Measurements from ENCODE around the gene MALSU1. TPM values are rescaled to one million over a fixed set of nuclear protein-coding genes. Genes with fewer than 3 reads are reported as not detected.

The MALSU1 gene
- total RNA-seq, 1 experiment from 2014 or later: 95.5 TPM

DNA sequence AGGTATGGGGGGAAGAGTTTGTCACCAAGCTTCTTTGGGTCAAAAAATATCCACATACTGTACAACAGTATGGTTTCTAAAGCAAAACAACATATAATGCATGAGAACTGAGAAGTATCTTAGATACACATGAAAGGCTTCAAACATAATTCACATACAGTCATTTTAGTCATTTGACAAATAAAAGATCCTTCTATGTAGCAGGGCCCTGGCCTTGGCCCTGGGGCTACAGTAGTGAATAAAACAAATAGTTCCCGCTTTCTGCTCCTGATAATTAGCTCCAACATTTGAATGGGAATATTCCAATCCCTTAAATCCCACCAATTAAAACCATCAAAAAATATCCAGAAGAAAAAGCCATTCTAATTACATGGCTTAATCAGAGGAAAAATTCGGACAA lies 51.3 kb downstream of the MALSU1 start:
- Histone ChIP-seq H3K4me1 (no peaks in the 10 kb centered on the region), H3K9me3 (no peaks in the 10 kb centered on the region), H3K27me3 (replicated peaks; ENCODE audit: control insufficient read depth, insufficient read depth, low read length) (no peaks in the 10 kb centered on the region), H3K4me3 (ENCODE audit: low read depth, low read length) (no peak overlapping the region), H3K36me3 (ENCODE audit: control insufficient read depth, insufficient read depth, low read length) (no peaks in the 10 kb centered on the region; the same call in 1 of the 2 replicates)
- Mint-ChIP-seq H3K27ac (ENCODE audit: unreplicated experiment) (no peak overlapping the region), H3K9me3 (ENCODE audit: unreplicated experiment) (no peaks in the 10 kb centered on the region), H3K4me1 (ENCODE audit: low read depth, unreplicated experiment) (peaks cover 13% of the 10 kb centered on the region), H3K36me3 (ENCODE audit: insufficient read depth, unreplicated experiment) (peaks cover 82% of the 10 kb centered on the region), H3K4me3 (ENCODE audit: unreplicated experiment) (no peak overlapping the region), H3K27me3 (ENCODE audit: insufficient read depth, unreplicated experiment) (no peaks in the 10 kb centered on the region)
- no TSS peak for BruUV-seq (replicated peaks)
- TF ChIP-seq CTCF (IDR thresholded peaks at IDR 0.05; ENCODE audit: insufficient read depth in 1 of 2, low read depth in 1 of 2, low read length in 1 of 2, severe bottlenecking in 1 of 2, unreplicated experiment in 1 of 2): no peak
- CTCF ChIA-PET: no interaction called here
- no peak for DNase-seq
- intact Hi-C loops (cut with micrococcal nuclease; ENCODE audit: unreplicated experiment): no loop called here
- POLR2A ChIA-PET: no interaction called here

DNA sequence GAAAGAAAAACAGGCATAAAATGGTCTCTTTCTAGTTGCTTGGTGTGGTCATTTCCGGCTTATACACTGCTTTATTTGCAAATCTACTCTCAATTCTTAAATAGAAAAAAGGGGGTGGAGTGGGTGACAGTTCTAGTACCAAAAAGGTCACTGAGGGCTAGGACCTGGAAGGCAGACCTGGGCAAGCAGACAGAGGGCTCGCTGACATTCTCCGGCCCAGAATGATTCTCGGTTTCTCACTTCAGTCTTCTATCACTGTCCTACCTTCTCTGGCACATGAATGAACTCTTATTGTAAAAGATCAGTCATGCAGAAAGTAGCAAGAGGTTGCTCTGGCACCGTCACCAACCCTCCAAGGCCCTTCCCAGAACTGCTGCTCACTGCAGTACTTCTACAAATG lies 54.0 kb downstream of the MALSU1 start:
- no peak overlapping the region for H3K4me3 Mint-ChIP-seq (ENCODE audit: unreplicated experiment)
- Histone ChIP-seq H3K9me3 (no peaks in the 10 kb centered on the region), H3K36me3 (ENCODE audit: control insufficient read depth, insufficient read depth, low read length) (no peaks in the 10 kb centered on the region), H3K27me3 (replicated peaks; ENCODE audit: control insufficient read depth, insufficient read depth, low read length) (no peaks in the 10 kb centered on the region), H3K4me3 (ENCODE audit: low read depth, low read length) (no peak overlapping the region), H3K4me1 (peaks cover 9% of the 10 kb centered on the region)
- no peak overlapping the region for H3K27ac Mint-ChIP-seq (ENCODE audit: unreplicated experiment)
- no TSS peak for BruUV-seq (replicated peaks)
- H3K4me1 Mint-ChIP-seq (ENCODE audit: low read depth, unreplicated experiment): peaks cover 30% of the 10 kb centered on the region
- ChIA-PET POLR2A (no interaction called here), CTCF (no interaction called here)
- intact Hi-C loops (cut with micrococcal nuclease; ENCODE audit: unreplicated experiment): no loop called here
- H3K36me3 Mint-ChIP-seq (ENCODE audit: insufficient read depth, unreplicated experiment): peaks cover 75% of the 10 kb centered on the region
- no peak for TF ChIP-seq CTCF (IDR thresholded peaks at IDR 0.05; ENCODE audit: insufficient read depth in 1 of 2, low read depth in 1 of 2, low read length in 1 of 2, severe bottlenecking in 1 of 2, unreplicated experiment in 1 of 2)
- no peaks in the 10 kb centered on the region for H3K27me3 Mint-ChIP-seq (ENCODE audit: insufficient read depth, unreplicated experiment)
- no peaks in the 10 kb centered on the region for H3K9me3 Mint-ChIP-seq (ENCODE audit: unreplicated experiment)
- DNase-seq: no peak

GRCh38 chr7:23356168-23356567 lies 57.0 kb downstream of the MALSU1 start:
- no TSS peak for BruUV-seq (replicated peaks)
- no peaks in the 10 kb centered on the region for H3K9me3 Mint-ChIP-seq (ENCODE audit: unreplicated experiment)
- peak overlapping the region; percentile 8 for H3K4me3 Mint-ChIP-seq (ENCODE audit: unreplicated experiment)
- POLR2A ChIA-PET: interaction anchor here (0.6 kb wide), 1 partner anchor 78 kb away, joined by 4 read pairs; no protein-coding TSS in a partner anchor
- Histone ChIP-seq H3K36me3 (ENCODE audit: control insufficient read depth, insufficient read depth, low read length) (no peaks in the 10 kb centered on the region), H3K4me1 (peaks cover 20% of the 10 kb centered on the region), H3K9me3 (no peaks in the 10 kb centered on the region), H3K4me3 (ENCODE audit: low read depth, low read length) (no peak overlapping the region), H3K27me3 (replicated peaks; ENCODE audit: control insufficient read depth, insufficient read depth, low read length) (no peaks in the 10 kb centered on the region)
- peaks cover 23% of the 10 kb centered on the region for H3K4me1 Mint-ChIP-seq (ENCODE audit: low read depth, unreplicated experiment)
- CTCF ChIA-PET: no interaction called here
- H3K36me3 Mint-ChIP-seq (ENCODE audit: insufficient read depth, unreplicated experiment): peaks cover 56% of the 10 kb centered on the region
- no peaks in the 10 kb centered on the region for H3K27me3 Mint-ChIP-seq (ENCODE audit: insufficient read depth, unreplicated experiment)
- no peak for DNase-seq
- intact Hi-C loops (cut with micrococcal nuclease; ENCODE audit: unreplicated experiment): loop anchor here (2.0 to 5.0 kb wide), 3 partner anchors 63 to 176 kb away; partner anchors contain the start of gene TRA2A
- peak overlapping the region; percentile 17 for H3K27ac Mint-ChIP-seq (ENCODE audit: unreplicated experiment)
- TF ChIP-seq CTCF (IDR thresholded peaks at IDR 0.05; ENCODE audit: insufficient read depth in 1 of 2, low read depth in 1 of 2, low read length in 1 of 2, severe bottlenecking in 1 of 2, unreplicated experiment in 1 of 2): no peak

All from Caco-2 (cell line).